Cardiac muscle cell (in vitro differentiated cells and primary cell): ENCODE data around the gene CKAP5. TPM values are rescaled to one million over a fixed set of nuclear protein-coding genes. Genes with fewer than 3 reads are reported as not detected.

Experiments
- DNase-seq, 2 donors: peaks; one replicate each; pipeline versions ENCODE4 v3.0.0 to v3.0.0-alpha.2; 2010 to 2017; ENCODE audit warnings: low read depth in 1 of 2, low spot score in 1 of 2
- H3K27ac ChIP-seq: fragments of 200-600 bp; sonication (generic); 2 replicates; pipeline ENCODE4 v1.5.1; 2016
- H3K27me3 ChIP-seq: fragments of 200-600 bp; sonication (generic); 2 replicates; pipeline ENCODE4 v1.6.0; 2016; ENCODE audit warnings: control low read depth
- H3K36me3 ChIP-seq: fragments of 200-600 bp; sonication (generic); 2 replicates; pipeline ENCODE4 v1.5.1; 2016; ENCODE audit warnings: control low read depth
- H3K4me1 ChIP-seq: fragments of 200-600 bp; sonication (generic); 2 replicates; pipeline ENCODE4 v1.8.1; 2017; ENCODE audit warnings: low read depth, mild to moderate bottlenecking, mixed run types
- H3K4me3 ChIP-seq: fragments of 200-600 bp; sonication (generic); 2 replicates; pipeline ENCODE4 v1.5.1; 2016; ENCODE audit warnings: mild to moderate bottlenecking
- H3K9me3 ChIP-seq: fragments of 200-600 bp; sonication (generic); 2 replicates; pipeline ENCODE4 v1.5.1; 2017; ENCODE audit warnings: low read depth, mild to moderate bottlenecking, control low read depth
- polyA plus RNA-seq: library from polyadenylated mRNA; unstranded; fragments of >200 nt; fragmentation: Nextera tagmentation; extraction: Ambion mirVana; gene quantifications from 2 replicates; pipeline ENCODE4 v1.2.1, GENCODE V29; 2016
- total RNA-seq: library from RNA; depleted of rRNA; stranded (reverse); fragments of >200 nt; gene quantifications from 2 replicates; pipeline ENCODE4 v1.2.3, GENCODE V29; 2016
- TF ChIP-seq, protein P1 (sequence below): IDR thresholded peaks from 2 replicates; pipeline ENCODE4 v1.5.1; 2012; ENCODE audit warnings: low read depth, mild to moderate bottlenecking, low read length

Gene CKAP5
- total and polyA plus RNA-seq, 2 experiments from 2014 or later, result 38.1 to 122 TPM

DNA sequence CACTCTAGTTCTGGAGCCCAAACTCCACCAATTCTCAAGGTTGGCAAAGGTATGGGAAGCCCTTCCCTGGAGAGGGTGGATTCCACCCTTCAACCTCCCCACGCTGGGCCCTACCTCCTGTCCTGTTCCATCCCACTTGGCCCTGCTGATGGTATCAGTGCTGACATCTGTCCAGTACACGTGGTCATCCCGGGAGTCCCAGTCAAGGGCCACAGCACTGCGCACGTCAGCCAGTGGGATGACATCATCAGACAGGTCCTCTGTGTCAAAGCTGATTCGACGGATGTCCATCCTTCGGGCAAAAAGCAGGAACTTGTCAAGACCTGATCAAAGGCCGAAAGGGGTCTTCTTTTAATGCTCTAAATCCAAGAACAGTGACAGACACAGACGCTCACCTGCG is 40.1 kb upstream of the CKAP5 start:
- TF ChIP-seq, protein P1, sequence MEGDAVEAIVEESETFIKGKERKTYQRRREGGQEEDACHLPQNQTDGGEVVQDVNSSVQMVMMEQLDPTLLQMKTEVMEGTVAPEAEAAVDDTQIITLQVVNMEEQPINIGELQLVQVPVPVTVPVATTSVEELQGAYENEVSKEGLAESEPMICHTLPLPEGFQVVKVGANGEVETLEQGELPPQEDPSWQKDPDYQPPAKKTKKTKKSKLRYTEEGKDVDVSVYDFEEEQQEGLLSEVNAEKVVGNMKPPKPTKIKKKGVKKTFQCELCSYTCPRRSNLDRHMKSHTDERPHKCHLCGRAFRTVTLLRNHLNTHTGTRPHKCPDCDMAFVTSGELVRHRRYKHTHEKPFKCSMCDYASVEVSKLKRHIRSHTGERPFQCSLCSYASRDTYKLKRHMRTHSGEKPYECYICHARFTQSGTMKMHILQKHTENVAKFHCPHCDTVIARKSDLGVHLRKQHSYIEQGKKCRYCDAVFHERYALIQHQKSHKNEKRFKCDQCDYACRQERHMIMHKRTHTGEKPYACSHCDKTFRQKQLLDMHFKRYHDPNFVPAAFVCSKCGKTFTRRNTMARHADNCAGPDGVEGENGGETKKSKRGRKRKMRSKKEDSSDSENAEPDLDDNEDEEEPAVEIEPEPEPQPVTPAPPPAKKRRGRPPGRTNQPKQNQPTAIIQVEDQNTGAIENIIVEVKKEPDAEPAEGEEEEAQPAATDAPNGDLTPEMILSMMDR, result no peak
- Histone ChIP-seq H3K4me1 (no peaks in the 10 kb centered on the region), H3K27ac (no peak overlapping the region), H3K4me3 (no peak overlapping the region), H3K36me3 (peaks cover 32% of the 10 kb centered on the region), H3K9me3 (no peaks in the 10 kb centered on the region), H3K27me3 (no peaks in the 10 kb centered on the region)
- DNase-seq, result no peak

DNA sequence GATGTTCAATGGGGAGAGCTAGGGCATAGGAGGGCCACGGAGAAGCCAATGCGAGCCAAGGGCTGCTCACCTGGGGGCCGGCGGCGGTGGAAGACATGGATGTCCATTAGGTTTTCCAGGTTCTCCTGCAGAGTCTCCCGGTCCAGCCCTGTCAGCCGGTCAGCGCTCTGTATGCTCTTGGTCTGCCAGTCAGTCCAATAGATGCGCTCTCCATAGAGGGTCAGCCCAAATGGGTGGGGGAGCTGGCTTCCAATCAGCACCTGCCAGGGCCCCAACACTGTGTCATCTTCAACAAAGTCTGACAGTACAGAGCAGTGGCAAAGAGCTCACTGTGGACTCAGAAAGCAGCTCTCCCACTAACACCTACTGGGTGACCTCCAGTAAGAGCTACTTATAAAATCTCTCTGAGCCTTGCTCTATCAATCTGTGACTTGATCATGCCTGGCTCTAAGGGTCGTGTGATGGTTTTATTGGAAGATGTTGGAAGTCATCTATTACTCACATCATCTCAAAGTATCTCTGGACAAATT is 33.0 kb upstream of the CKAP5 start:
- TF ChIP-seq, protein P1, result no peak
- no peak overlapping the region for H3K27ac ChIP-seq
- H3K4me3 ChIP-seq, result no peak overlapping the region
- no peaks in the 10 kb centered on the region for H3K9me3 ChIP-seq
- H3K27me3 ChIP-seq, result no peaks in the 10 kb centered on the region
- peaks cover 44% of the 10 kb centered on the region for H3K36me3 ChIP-seq
- no peaks in the 10 kb centered on the region for H3K4me1 ChIP-seq
- DNase-seq, result no peak

DNA sequence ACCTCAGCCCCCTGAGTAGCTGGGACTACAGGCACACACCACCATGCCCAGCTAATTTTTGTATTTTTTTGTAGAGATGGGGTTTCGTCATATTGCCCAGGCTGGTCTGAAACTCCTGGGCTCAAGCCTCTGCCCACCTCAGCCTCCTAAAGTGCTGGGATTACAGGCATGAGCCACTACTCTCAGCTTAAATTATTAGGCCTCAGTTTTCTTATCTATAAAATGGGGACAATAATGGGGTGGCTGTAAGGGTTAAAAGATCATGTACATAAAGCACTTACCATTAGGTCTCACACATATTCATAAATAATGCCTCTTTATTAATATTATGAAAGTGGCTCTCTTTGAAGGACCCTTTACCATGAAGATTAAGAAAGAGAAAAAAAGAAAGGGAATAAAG is 31.5 kb upstream of the CKAP5 start:
- Histone ChIP-seq H3K9me3 (no peaks in the 10 kb centered on the region), H3K27me3 (no peaks in the 10 kb centered on the region), H3K4me1 (no peaks in the 10 kb centered on the region), H3K36me3 (peaks cover 51% of the 10 kb centered on the region), H3K4me3 (no peak overlapping the region), H3K27ac (no peak overlapping the region)
- DNase-seq, result no peak
- TF ChIP-seq, protein P1, result no peak

DNA sequence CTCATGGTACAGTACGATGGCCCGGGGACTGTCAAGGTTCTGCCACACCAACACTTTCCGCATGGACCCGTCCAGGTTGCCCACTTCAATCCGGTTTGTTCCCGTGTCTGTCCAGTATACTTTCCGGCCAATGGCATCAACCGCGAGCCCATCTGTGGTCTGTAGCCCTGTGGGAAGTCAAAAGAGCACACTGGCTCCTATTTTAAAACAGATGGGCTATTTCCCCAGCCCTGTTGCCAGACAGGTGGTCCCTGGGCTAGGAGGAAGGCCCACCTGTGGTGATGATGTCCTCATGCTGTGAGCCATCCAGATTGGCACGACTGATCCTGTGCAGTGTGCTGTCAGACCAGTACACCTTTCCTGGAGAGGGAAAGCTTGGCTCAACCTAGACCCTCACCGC is 30.4 kb upstream of the CKAP5 start:
- DNase-seq, result no peak
- H3K4me1 ChIP-seq, result no peaks in the 10 kb centered on the region
- no peaks in the 10 kb centered on the region for H3K27me3 ChIP-seq
- H3K27ac ChIP-seq, result no peak overlapping the region
- no peaks in the 10 kb centered on the region for H3K9me3 ChIP-seq
- TF ChIP-seq, protein P1, result no peak
- H3K4me3 ChIP-seq, result no peak overlapping the region
- peaks cover 44% of the 10 kb centered on the region for H3K36me3 ChIP-seq

DNA sequence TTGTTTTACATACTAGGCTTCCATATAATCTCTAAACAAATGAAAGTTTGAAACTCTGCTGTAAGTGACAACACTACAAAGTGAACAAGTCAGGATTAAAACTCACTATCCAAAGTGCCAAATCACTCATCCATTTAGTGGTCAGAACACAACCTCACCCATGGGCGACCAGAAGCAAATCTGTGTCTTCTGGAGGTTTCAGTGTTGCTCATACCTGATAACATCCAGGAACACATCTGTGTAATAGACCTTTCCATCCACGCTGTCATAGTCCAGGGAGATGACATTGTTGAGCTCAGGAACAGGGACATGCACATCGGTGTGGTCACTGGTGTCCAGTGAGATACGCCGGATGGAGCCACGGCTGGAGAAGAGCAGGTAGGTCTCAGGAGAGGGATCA is 28.5 kb upstream of the CKAP5 start:
- peaks cover 61% of the 10 kb centered on the region for H3K36me3 ChIP-seq
- no peak overlapping the region for H3K27ac ChIP-seq
- no peaks in the 10 kb centered on the region for H3K9me3 ChIP-seq
- H3K27me3 ChIP-seq, result no peaks in the 10 kb centered on the region
- no peak for DNase-seq
- H3K4me1 ChIP-seq, result no peaks in the 10 kb centered on the region
- H3K4me3 ChIP-seq, result no peak overlapping the region
- TF ChIP-seq, protein P1, result no peak

DNA sequence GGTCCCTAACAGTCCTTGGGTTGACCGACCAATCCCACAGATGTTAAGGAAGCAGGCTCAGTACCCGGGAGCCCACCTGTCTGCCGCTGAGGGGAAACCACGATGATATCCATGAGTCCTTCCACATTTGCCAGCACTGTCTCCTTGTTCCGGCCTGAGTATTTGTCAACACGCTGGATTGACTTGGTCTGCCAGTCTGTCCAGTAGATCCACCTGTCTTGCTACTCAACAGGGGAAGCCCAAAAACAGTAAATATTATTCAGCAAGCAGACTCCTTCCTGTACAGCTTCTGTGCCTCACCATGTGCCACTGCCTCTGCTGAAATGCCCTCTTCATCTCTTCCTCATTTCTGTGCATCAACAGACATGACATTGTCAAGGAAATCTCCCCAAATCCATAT is 22.8 kb upstream of the CKAP5 start:
- H3K4me3 ChIP-seq, result no peak overlapping the region
- H3K36me3 ChIP-seq, result peaks cover 80% of the 10 kb centered on the region
- no peaks in the 10 kb centered on the region for H3K27me3 ChIP-seq
- TF ChIP-seq, protein P1, result no peak
- H3K9me3 ChIP-seq, result no peaks in the 10 kb centered on the region
- DNase-seq, result no peak
- no peak overlapping the region for H3K27ac ChIP-seq
- no peaks in the 10 kb centered on the region for H3K4me1 ChIP-seq
